ENCODE measurements around the gene STAT3.

Gene STAT3

GRCh38 chr17:42347606-42348005 lies 40.6 kb downstream of the STAT3 start:
- Histone ChIP-seq H3K4me3 (IDR thresholded peaks at IDR 0.05; ENCODE audit: insufficient read depth, low read depth, low read length) (no peak overlapping the region), H3K9ac (no peak overlapping the region), H3K79me2 (ENCODE audit: insufficient read depth, low read depth) (no peaks in the 10 kb centered on the region; the same call in 1 of the 2 replicates), H3K4me2 (no peak overlapping the region), H2AFZ (ENCODE audit: low read depth) (no peak overlapping the region), H3K27ac (no peak overlapping the region), H3K27me3 (ENCODE audit: insufficient read depth, low read depth) (no peaks in the 10 kb centered on the region), H4K20me1 (ENCODE audit: insufficient read depth) (no peaks in the 10 kb centered on the region), H3K4me1 (ENCODE audit: low read depth, poor library complexity, severe bottlenecking) (peaks cover 27% of the 10 kb centered on the region), H3K36me3 (ENCODE audit: insufficient read depth) (no peaks in the 10 kb centered on the region)
- TF ChIP-seq CTCF (conservative IDR thresholded peaks at IDR 0.05; ENCODE audit: low read depth, low read length), result no peak

GRCh38 chr17:42347198-42347597 lies 41.0 kb downstream of the STAT3 start:
- Histone ChIP-seq H3K4me1 (ENCODE audit: low read depth, poor library complexity, severe bottlenecking) (peaks cover 30% of the 10 kb centered on the region), H3K27ac (no peak overlapping the region), H3K79me2 (ENCODE audit: insufficient read depth, low read depth) (no peaks in the 10 kb centered on the region; the same call in 1 of the 2 replicates), H3K4me3 (IDR thresholded peaks at IDR 0.05; ENCODE audit: insufficient read depth, low read depth, low read length) (no peak overlapping the region), H3K9ac (no peak overlapping the region), H3K27me3 (ENCODE audit: insufficient read depth, low read depth) (no peaks in the 10 kb centered on the region), H3K36me3 (ENCODE audit: insufficient read depth) (no peaks in the 10 kb centered on the region), H2AFZ (ENCODE audit: low read depth) (no peak overlapping the region), H3K4me2 (no peak overlapping the region), H4K20me1 (ENCODE audit: insufficient read depth) (no peaks in the 10 kb centered on the region)
- no peak for TF ChIP-seq CTCF (conservative IDR thresholded peaks at IDR 0.05; ENCODE audit: low read depth, low read length)

- H3K79me2 ChIP-seq (ENCODE audit: insufficient read depth, low read depth), result no peaks in the 10 kb centered on the region; the same call in 1 of the 2 replicates
- H3K4me3 ChIP-seq (IDR thresholded peaks at IDR 0.05; ENCODE audit: insufficient read depth, low read depth, low read length), result no peak overlapping the region
- H3K27me3 ChIP-seq (ENCODE audit: insufficient read depth, low read depth), result no peaks in the 10 kb centered on the region
- no peak overlapping the region for H3K9ac ChIP-seq
- TF ChIP-seq CTCF (conservative IDR thresholded peaks at IDR 0.05; ENCODE audit: low read depth, low read length), result no peak
- H3K36me3 ChIP-seq (ENCODE audit: insufficient read depth), result no peaks in the 10 kb centered on the region
- H4K20me1 ChIP-seq (ENCODE audit: insufficient read depth), result no peaks in the 10 kb centered on the region
- no peak overlapping the region for H3K27ac ChIP-seq
- H3K4me1 ChIP-seq (ENCODE audit: low read depth, poor library complexity, severe bottlenecking), result peaks cover 37% of the 10 kb centered on the region
- no peak overlapping the region for H3K4me2 ChIP-seq
- no peak overlapping the region for H2AFZ ChIP-seq (ENCODE audit: low read depth)
Measured at GRCh38 chr17:42346481-42346880, 41.8 kb downstream of the STAT3 start.

GRCh38 chr17:42345396-42346073 lies 42.7 kb downstream of the STAT3 start:
- Histone ChIP-seq H3K4me1 (ENCODE audit: low read depth, poor library complexity, severe bottlenecking) (peaks cover 46% of the 10 kb centered on the region), H4K20me1 (ENCODE audit: insufficient read depth) (no peaks in the 10 kb centered on the region), H3K9ac (no peak overlapping the region), H3K36me3 (ENCODE audit: insufficient read depth) (no peaks in the 10 kb centered on the region), H3K27me3 (ENCODE audit: insufficient read depth, low read depth) (no peaks in the 10 kb centered on the region), H3K27ac (no peak overlapping the region), H3K4me2 (no peak overlapping the region), H3K4me3 (IDR thresholded peaks at IDR 0.05; ENCODE audit: insufficient read depth, low read depth, low read length) (no peak overlapping the region), H2AFZ (ENCODE audit: low read depth) (no peak overlapping the region), H3K79me2 (ENCODE audit: insufficient read depth, low read depth) (no peaks in the 10 kb centered on the region)
- TF ChIP-seq CTCF (conservative IDR thresholded peaks at IDR 0.05; ENCODE audit: low read depth, low read length), result no peak
